Activated CD4-positive, alpha-beta memory T cell treated with anti-CD3 and anti-CD28 coated beads for 36 hours (primary cell): Measurements from ENCODE around the gene HCRTR2. TPM values are rescaled to one million over a fixed set of nuclear protein-coding genes. Genes with fewer than 3 reads are reported as not detected.
"Not testable (repeated sequence)": the region's sequence is repeated elsewhere in the genome, so short reads cannot be mapped to it uniquely, and the experiment has no call there.

Experiments
- CTCF ChIA-PET: fragments of 350-600 bp; sonication (Branson Sonifier 250); formaldehyde crosslinking; loops from one replicate; lab custom pipeline; 2021; ENCODE audit warnings: antibody characterized with exemption, inconsistent platforms; lab: Charles Lee
- POLR2A ChIA-PET: fragments of 350-600 bp; sonication (Branson Sonifier 250); formaldehyde crosslinking; loops from one replicate; lab custom pipeline; 2021; ENCODE audit warnings: antibody characterized with exemption; lab: Charles Lee
- DNase-seq: peaks from one replicate; pipeline ENCODE4 v3.0.0-alpha.2; 2020
- H3K27ac Mint-ChIP-seq: one replicate; pipeline ENCODE4 v1.8.0; 2021; ENCODE audit warnings: mixed read lengths
- H3K27me3 Mint-ChIP-seq: one replicate; pipeline ENCODE4 v1.8.0; 2021; ENCODE audit warnings: mixed read lengths
- H3K36me3 Mint-ChIP-seq: one replicate; pipeline ENCODE4 v1.8.0; 2021; ENCODE audit warnings: mixed read lengths
- H3K4me1 Mint-ChIP-seq: one replicate; pipeline ENCODE4 v1.8.0; 2021; ENCODE audit warnings: low read depth, mixed read lengths
- H3K4me3 Mint-ChIP-seq: one replicate; pipeline ENCODE4 v1.8.0; 2021; ENCODE audit warnings: mild to moderate bottlenecking, mixed read lengths
- H3K9me3 Mint-ChIP-seq: one replicate; pipeline ENCODE4 v1.8.0; 2021; ENCODE audit warnings: mixed read lengths
- intact Hi-C: fragments of 100-400 bp; cut with micrococcal nuclease; formaldehyde crosslinking; loops from one replicate; pipeline ENCODE4 v1.15.1; 2023
- total RNA-seq, 2 experiments: library from RNA; stranded (reverse); gene quantifications; one replicate each; pipeline ENCODE4 v1.2.3, GENCODE V29; 2021

HCRTR2 gene
- total RNA-seq, 2 experiments from 2014 or later, result not detected

DNA sequence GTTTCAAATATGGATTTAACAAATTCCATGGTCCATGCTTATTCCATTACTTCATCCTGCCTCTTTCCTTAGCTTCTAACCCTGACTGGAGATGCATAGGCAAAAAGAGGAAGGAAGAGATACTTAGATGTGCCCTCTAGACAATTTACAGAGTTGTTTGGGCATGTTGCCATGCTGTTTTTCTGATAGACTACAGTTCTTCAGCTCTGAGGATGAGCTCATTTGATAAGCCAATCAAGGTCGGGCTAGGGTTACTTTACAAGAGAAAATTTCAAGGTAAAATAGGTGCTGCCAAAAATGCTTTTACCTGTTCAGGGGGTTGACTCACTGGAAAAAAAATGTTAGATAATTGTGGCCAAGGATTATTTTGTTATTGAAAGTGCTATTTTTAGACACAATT is 5.9 kb downstream of the HCRTR2 start:
- H3K4me1 Mint-ChIP-seq, result no peaks in the 10 kb centered on the region
- DNase-seq, result no peak
- peaks cover 8% of the 10 kb centered on the region for H3K9me3 Mint-ChIP-seq
- peaks cover under 1% of the 10 kb centered on the region for H3K27me3 Mint-ChIP-seq
- POLR2A ChIA-PET, result no interaction called here
- CTCF ChIA-PET, result no interaction called here
- intact Hi-C loops, result no loop called here
- no peak overlapping the region for H3K27ac Mint-ChIP-seq
- no peak overlapping the region for H3K4me3 Mint-ChIP-seq
- no peaks in the 10 kb centered on the region for H3K36me3 Mint-ChIP-seq

DNA sequence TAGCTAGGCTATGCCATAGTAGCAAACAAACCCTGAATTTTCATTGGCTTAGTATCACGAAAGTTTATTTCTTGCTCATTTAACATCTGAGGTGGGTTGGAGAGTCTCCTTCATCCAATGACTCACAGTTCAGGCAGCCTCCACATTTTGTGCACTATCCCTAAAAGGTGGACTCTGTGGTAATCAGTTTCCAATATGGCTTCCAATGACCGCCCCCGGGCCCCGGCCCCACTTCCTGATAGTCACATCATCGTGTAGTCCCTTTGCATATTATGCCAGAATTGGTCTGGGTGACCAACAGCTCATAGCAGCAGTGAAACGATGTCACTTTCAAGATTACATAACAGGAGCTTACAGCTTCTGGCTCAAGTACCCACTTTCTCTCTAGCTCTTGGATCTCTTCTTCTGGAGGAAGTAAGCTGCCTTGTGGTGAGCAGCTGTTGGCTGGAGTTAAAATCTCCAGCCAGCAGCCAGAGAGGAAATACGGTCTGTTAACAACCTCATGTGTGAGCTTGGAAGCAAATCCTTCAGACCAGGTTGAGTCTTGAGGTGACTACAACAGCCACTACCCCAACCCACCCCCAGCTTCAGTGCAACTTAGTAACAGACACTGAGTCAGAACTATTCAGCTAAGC is 7.8 kb downstream of the HCRTR2 start:
- ChIA-PET POLR2A (no interaction called here), CTCF (no interaction called here)
- Mint-ChIP-seq H3K36me3 (no peaks in the 10 kb centered on the region), H3K9me3 (peaks cover 6% of the 10 kb centered on the region), H3K27me3 (no peaks in the 10 kb centered on the region), H3K4me3 (no peak overlapping the region), H3K27ac (no peak overlapping the region), H3K4me1 (no peaks in the 10 kb centered on the region)
- DNase-seq, result no peak
- intact Hi-C loops, result no loop called here

DNA sequence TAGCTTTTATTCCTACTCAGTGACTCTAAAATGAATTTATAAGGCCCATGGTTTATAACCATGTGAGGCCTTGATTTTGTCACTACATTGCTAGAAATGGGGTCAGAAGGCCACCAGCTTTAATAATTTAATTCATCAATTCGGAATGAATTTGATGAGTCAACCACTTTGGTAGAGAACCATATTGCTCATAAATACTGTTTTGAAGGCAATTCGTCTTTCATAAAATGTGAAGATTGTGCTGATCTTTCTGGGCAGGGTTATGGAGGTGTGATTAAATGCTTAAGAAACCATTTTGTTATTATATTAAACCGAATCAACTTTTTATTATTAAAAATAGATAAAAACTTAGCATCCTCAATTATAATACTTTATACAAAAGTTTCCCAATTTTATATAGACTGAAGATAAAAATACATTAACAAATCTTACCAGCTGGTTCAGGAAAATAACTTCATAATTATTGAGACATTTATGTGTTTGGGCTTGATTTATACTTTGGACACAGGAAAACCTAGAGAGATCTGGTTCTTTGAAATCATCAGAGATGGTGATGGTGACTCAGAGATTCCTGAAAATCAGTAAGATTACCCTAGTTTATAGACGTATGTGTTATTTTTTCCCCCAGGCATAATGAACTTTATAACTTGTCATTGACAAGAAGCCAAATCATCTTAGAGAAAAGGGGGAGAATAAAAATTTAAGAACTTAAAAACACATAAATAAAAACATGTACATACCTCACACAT is 10.6 kb downstream of the HCRTR2 start:
- intact Hi-C loops, result no loop called here
- POLR2A ChIA-PET, result no interaction called here
- no peak overlapping the region for H3K27ac Mint-ChIP-seq
- CTCF ChIA-PET, result no interaction called here
- peaks cover 2% of the 10 kb centered on the region for H3K9me3 Mint-ChIP-seq
- H3K27me3 Mint-ChIP-seq, result no peaks in the 10 kb centered on the region
- DNase-seq, result no peak
- H3K36me3 Mint-ChIP-seq, result no peaks in the 10 kb centered on the region
- no peak overlapping the region for H3K4me3 Mint-ChIP-seq
- H3K4me1 Mint-ChIP-seq, result no peaks in the 10 kb centered on the region

DNA sequence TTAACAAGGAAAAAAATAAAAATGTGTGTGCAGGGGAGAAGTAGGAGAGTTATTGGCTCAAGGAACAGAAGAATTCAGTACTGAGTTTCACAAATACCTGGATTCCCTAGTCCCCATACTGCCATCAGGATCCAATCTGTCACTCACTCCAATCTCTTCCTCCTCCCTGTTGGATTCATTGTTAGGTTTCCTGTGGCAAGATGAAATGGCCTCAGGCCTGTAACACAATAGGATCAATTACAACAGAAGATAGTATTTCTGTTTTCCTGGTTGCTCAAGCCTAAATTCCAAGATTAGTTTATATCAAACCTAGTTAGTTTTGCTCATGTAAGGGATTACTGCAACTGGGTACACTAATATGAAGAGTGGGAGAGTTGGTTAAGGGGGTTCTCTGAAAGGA is 24.4 kb downstream of the HCRTR2 start:
- Mint-ChIP-seq H3K36me3 (no peaks in the 10 kb centered on the region), H3K27ac (no peak overlapping the region), H3K9me3 (peaks cover 4% of the 10 kb centered on the region), H3K4me3 (no peak overlapping the region), H3K4me1 (no peaks in the 10 kb centered on the region), H3K27me3 (no peaks in the 10 kb centered on the region)
- CTCF ChIA-PET, result no interaction called here
- POLR2A ChIA-PET, result no interaction called here
- intact Hi-C loops, result no loop called here
- no peak for DNase-seq

DNA sequence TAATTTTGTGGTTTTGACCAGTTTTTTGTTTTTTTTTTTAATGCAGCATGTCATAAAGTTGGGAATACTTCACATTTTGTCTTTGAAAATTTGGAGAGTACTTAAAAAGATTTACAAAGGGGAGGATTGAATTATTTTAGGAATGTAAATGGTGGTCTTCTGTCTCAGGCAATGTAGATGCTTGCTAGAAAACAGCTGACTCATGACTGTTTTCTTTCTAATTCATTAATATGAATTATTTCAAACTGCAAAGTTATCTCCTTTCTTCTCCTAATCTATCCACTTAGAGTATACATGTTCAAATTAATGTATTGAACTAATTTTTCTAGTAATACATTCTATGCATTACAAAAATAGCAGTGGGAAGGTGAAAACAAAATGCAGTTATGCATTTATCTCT is 24.9 kb downstream of the HCRTR2 start:
- peaks cover 4% of the 10 kb centered on the region for H3K9me3 Mint-ChIP-seq
- CTCF ChIA-PET, result no interaction called here
- no peaks in the 10 kb centered on the region for H3K36me3 Mint-ChIP-seq
- H3K4me3 Mint-ChIP-seq, result no peak overlapping the region
- POLR2A ChIA-PET, result no interaction called here
- DNase-seq, result no peak
- intact Hi-C loops, result no loop called here
- no peaks in the 10 kb centered on the region for H3K4me1 Mint-ChIP-seq
- H3K27ac Mint-ChIP-seq, result no peak overlapping the region
- no peaks in the 10 kb centered on the region for H3K27me3 Mint-ChIP-seq

DNA sequence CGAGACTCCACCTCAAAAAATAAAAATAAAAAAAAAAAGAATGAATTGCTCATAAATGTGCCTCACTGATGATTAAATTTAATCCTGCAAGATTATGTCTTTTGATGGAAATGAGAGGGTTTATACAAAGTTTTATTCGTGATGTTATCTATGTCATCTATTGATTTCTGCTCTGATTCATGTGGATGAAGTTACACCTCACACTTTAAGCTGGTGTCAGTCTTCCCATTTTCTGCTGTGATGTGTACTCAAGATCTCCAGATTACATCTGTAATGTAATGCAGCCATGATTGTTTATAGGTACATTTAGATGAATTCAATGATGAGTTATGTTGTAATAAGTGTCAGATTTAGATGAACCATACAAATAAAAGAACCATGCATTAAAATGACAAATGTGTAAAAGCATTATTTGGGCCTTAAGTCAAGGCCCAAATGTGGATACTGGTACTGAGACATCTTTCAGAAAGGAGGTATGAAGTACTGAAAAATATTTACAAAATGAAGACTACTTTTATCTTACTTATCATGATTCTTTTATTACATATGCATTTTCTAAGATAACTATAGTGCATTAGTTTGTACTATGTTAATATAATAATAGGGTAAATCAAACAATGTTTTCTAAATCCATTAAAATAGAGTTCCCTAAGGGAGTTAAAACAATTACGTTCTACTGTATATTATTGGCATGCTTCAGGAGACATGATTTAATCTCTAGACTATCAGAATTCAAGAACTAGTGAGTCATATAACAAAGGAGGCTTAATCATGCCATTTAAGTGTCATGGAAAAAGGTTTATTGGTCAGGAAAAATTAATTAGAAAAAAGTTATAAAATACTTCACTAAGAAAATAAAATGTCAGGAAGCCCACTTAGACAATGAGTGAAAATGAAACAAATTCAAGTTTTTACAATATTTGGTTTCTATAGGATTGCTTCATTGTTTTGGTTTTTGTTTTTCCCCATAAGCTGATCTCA is 34.5 kb downstream of the HCRTR2 start:
- CTCF ChIA-PET, result no interaction called here
- Mint-ChIP-seq H3K4me1 (no peaks in the 10 kb centered on the region), H3K9me3 (peaks cover 12% of the 10 kb centered on the region), H3K4me3 (no peak overlapping the region), H3K27me3 (no peaks in the 10 kb centered on the region), H3K36me3 (no peaks in the 10 kb centered on the region), H3K27ac (no peak overlapping the region)
- intact Hi-C loops, result no loop called here
- POLR2A ChIA-PET, result no interaction called here
- DNase-seq, result no peak

DNA sequence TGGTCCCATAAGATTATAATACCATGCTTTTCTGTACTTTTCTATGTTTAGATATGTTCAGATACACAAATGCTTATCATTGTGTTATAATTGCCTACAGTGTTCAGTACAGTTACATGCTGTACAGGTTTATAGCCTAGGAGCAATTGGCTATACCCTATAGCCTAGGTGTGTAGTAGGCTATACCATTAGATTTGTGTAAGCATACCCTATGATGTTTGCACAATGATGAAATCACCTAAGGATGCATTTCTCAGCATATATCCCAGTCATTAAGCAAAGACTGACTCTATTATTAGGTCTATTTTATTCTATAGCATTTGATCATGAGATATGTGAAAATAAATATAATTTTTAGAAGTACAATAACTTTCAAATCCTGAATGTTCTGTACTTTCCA is 36.6 kb downstream of the HCRTR2 start:
- intact Hi-C loops, result no loop called here
- CTCF ChIA-PET, result no interaction called here

DNA sequence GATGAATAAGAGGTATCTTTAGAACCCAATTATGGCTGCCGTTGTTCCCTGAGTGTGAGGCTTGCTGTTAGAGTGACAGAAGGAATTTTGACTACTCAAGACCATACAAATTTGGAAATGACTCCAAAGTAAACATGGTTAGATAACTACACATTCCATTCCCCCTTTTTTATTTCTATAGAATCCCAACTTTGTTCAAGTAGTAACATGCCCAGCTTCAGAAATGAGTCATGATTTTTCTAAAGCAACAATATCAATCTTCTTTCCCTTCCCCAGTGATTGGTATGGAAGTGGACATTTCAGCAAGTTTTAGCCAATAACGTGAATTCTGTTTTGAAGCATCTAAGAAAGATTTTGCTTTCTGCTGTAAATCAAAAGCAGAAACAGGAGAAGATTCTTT is 37.8 kb downstream of the HCRTR2 start:
- Mint-ChIP-seq H3K27me3 (no peaks in the 10 kb centered on the region), H3K9me3 (peaks cover 12% of the 10 kb centered on the region), H3K4me1 (no peaks in the 10 kb centered on the region), H3K27ac (no peak overlapping the region), H3K4me3 (no peak overlapping the region), H3K36me3 (no peaks in the 10 kb centered on the region)
- CTCF ChIA-PET, result no interaction called here
- POLR2A ChIA-PET, result no interaction called here
- DNase-seq, result no peak
- intact Hi-C loops, result no loop called here

More for the DNA sequence above, 36.6 kb downstream of the HCRTR2 start:
- Mint-ChIP-seq H3K36me3 (no peaks in the 10 kb centered on the region), H3K27ac (no peak overlapping the region), H3K27me3 (no peaks in the 10 kb centered on the region), H3K4me3 (no peak overlapping the region), H3K4me1 (no peaks in the 10 kb centered on the region), H3K9me3 (peaks cover 12% of the 10 kb centered on the region)
- POLR2A ChIA-PET, result no interaction called here
- no peak for DNase-seq

DNA sequence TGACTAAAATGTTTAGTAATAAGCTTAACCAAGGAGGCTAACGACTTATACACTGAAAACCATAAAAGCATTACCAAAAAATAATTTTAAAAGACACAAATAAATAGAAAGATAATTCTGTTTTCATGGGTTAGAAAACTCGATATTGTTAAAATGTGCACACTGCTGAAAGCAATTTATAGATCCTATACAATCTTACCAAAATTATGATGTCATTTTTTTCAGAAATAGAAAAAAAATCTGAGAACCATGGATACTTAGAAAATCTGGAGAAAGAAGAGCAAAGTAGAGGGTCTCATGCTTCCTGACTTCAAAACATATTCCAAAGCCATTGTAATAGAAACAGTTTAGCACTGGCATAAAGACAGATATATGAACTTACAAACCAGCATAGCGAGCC is 46.6 kb downstream of the HCRTR2 start:
- Mint-ChIP-seq H3K4me3 (no peak overlapping the region), H3K36me3 (no peaks in the 10 kb centered on the region), H3K27ac (no peak overlapping the region), H3K9me3 (peaks cover 14% of the 10 kb centered on the region), H3K4me1 (no peaks in the 10 kb centered on the region), H3K27me3 (no peaks in the 10 kb centered on the region)
- DNase-seq, result no peak
- intact Hi-C loops, result no loop called here
- ChIA-PET POLR2A (no interaction called here), CTCF (no interaction called here)

DNA sequence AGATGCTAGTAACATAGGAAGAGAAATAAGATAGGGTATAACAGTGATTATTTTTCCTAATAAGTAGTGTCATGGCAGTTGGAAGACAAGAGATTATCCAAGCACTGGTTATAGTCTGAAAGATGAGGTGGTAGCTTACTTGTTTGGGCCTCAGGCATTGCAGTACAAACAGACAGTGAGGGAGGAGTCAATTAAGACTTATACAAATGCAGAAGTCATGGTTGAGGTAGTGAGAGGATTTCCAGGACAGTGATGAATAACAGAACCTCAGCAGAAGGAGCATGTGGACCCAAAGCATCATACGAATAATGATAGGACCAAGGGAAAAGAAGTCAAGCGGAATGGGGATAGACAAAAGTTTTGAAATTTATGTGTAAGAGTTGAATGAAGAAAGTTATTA is 53.5 kb downstream of the HCRTR2 start:
- H3K27ac Mint-ChIP-seq, result no peak overlapping the region
- H3K9me3 Mint-ChIP-seq, result peaks cover 13% of the 10 kb centered on the region
- H3K36me3 Mint-ChIP-seq, result no peaks in the 10 kb centered on the region
- no peak for DNase-seq
- ChIA-PET CTCF (no interaction called here), POLR2A (no interaction called here)
- H3K27me3 Mint-ChIP-seq, result no peaks in the 10 kb centered on the region
- intact Hi-C loops, result no loop called here
- H3K4me3 Mint-ChIP-seq, result no peak overlapping the region
- no peaks in the 10 kb centered on the region for H3K4me1 Mint-ChIP-seq

DNA sequence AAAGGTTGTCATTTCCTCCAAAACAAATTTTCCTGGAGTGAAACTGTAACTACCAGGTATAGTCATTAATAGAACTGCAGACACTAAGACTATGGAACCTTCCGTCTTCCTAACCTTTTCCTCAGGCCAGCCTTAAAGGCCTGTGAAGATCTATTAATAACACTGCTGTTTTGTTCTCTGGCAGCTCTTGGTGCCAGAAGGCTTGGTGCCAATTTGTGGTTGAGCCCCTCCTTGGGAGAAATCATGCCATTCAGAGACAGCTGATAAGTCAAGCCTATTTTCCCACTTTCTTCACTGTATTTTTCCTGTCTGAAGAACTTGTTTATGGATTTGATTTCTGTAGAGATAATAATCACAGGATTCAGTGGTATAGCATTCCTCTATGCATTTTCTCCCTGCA is 64.8 kb downstream of the HCRTR2 start:
- no peaks in the 10 kb centered on the region for H3K36me3 Mint-ChIP-seq
- DNase-seq, result no peak
- H3K27me3 Mint-ChIP-seq, result no peaks in the 10 kb centered on the region
- H3K27ac Mint-ChIP-seq, result no peak overlapping the region
- no peaks in the 10 kb centered on the region for H3K4me1 Mint-ChIP-seq
- ChIA-PET POLR2A (no interaction called here), CTCF (no interaction called here)
- intact Hi-C loops, result no loop called here
- no peak overlapping the region for H3K4me3 Mint-ChIP-seq
- H3K9me3 Mint-ChIP-seq, result peaks cover 5% of the 10 kb centered on the region

DNA sequence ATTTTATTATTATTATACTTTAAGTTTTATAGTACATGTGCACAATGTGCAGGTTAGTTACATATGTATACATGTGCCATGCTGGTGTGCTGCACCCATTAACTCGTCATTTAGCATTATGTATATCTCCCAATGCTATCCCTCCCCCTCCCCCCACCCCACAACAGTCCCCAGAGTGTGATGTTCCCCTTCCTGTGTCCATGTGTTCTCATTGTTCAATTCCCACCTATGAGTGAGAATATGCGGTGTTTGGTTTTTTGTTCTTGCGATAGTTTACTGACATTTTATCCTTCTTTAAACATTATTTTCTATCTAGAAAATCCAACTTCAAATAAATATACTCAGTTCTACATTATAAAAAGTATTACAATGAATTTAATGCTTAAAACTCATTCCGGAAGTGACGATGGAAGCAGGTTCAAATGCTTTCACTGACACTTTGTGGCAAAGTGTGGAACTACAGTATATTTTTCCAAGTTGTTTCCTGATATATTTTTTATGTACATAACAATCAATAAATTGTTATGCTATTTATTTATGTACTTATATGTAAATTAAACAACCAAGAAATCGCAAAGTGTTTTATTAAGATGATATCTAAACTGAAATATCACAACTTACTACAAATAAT is 66.8 kb downstream of the HCRTR2 start:
- H3K27ac Mint-ChIP-seq, H3K4me3 Mint-ChIP-seq, H3K36me3 Mint-ChIP-seq, DNase-seq, H3K4me1 Mint-ChIP-seq, CTCF ChIA-PET, H3K27me3 Mint-ChIP-seq, POLR2A ChIA-PET, H3K9me3 Mint-ChIP-seq: not testable (repeated sequence)
- intact Hi-C loops, result loop anchor here (2.0 kb wide), 1 partner anchor 522 kb away; no protein-coding TSS in a partner anchor
